ENCODE results near the gene GPANK1.
A peak's percentile ranks its signal among the peaks of the same experiment; 100 is the strongest.

GPANK1 gene

DNA sequence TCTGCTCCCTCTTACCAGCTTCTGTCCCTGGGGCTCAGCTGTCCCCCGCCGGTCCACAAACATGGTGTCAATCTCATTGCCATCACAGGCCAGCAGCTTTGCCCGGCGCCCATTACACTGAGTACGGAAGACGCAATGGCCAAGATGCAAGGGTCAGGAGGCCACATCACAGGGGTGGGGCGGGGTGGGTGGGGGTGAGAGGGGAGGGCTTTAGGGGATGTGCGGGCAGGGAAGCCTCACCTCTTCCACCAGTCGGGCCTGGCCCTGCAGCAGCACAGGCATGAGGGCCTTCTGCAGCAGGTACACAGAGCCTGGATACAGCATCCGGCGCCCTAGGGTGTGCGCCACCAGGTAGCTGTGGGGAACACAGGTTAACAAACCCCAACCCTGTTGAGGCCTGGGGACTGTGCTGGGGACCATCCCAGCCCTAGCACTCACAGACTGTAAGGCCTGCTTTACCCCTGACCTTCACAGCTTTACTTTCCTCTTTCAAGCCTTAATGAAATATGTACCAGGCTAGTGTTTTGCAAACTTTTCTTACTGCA, 26.8 kb upstream of the GPANK1 start:
- DNase-seq (ENCODE audit: low read depth in 4 of 4, low spot score in 1 of 4), result no peak

DNA sequence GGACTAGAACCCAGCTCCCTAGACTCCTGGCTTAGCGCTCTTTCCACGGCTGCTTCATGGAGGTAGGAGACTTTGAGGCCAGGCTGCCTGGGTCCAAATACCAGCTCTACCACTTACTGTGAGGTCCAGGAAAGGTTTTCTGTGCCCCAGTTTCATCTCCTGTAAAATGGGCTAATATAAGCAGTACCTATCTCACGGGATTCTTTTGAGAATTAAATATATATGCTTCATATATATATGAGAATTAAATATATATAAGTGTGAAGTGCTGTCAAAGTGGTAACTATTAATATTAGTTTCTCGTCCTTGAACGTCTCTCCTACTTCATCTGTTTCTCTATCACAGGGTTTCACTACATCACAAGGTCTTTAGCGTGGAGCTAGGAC, 26.3 kb upstream of the GPANK1 start:
- DNase-seq (ENCODE audit: low read depth in 4 of 4, low spot score in 1 of 4), result no peak

- DNase-seq (ENCODE audit: low read depth in 4 of 4, low spot score in 1 of 4), result no peak
These were observed 25.7 kb upstream of the GPANK1 start for GRCh38 chr6:31690231-31691077.

DNA sequence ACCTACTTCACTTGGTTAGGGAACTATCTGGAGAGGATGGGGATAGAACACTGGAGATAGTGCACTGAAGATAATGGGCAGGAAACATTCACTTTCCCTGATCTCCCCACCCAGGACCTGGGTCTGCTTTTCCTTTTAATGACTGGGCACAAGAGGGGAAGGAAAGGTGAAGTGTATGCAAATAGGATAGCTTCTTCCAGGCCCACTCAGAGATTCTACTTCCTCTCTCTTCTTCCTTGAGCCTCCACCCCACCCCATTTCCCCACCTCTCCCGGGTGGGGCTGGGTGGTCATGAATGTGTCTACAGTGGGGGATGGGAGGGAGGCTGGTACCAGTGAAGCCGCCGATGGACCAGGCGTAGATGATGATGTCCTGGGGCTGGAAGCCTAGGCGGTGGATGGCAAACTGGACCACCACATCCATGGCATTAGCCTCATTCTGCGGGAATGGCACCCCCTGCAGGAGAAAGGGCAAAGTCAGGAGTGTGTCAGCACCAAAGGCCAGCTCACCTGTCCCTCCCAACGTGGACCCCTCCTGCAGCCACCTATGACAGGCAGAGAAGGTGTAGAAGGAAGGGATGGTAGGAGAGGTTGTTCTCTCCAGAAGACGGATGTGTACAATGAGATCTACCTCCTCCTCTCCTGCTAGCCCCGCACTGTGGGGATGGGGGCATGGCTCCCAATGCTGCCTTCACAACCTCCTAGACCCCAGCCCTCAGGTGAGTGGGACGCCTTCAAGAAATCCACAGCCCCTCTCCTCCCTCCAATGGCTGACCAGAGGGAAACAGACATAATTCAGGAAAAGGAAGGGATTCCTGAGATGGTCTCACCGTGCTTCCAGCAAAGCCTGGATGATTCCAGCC, 24.7 kb upstream of the GPANK1 start:
- no peak for DNase-seq (ENCODE audit: low read depth in 4 of 4, low spot score in 1 of 4)

DNA sequence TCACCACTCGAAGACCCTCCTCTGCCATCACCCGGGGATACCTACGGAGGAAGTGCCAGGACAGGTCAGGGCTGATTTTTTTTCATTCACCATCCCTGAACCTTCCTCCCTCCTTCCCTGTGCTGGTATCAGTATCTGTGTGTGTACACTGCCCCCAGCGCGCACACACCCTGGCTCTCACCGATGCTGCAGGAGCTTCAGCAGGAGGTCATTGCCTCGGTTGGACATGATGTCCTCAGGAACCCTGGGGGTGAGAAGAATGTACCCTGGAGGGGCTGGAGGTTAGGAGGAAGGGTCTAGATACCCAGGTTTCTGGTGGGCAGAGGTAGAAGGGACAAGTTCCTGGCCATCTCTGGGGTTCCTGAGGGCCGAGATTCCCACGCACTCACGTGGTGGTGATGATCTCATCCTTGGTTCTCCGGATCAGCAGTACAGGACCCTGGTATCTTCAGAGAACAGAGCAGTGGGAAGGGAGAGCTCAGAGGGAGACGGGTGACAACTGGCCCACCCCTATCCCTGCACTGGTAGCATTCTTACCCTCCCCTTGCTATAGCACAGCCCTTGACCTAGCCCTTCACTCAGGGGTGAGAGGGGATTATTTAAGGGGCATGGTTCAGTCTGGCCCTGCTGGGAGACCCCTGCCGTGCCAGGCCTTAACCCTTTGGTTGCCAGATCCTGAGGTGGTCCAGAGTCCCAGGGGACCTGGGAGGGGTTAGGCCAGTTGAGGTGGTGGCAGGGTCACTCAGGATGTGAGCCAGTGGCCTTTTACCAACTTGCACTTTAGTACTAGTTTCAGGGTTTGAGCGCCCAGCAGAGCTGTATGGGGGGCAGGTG, 23.3 kb upstream of the GPANK1 start:
- no peak for DNase-seq (ENCODE audit: low read depth in 4 of 4, low spot score in 1 of 4)

GRCh38 chr6:31687321-31687720, 22.5 kb upstream of the GPANK1 start:
- no peak for DNase-seq (ENCODE audit: low read depth in 4 of 4, low spot score in 1 of 4)

GRCh38 chr6:31686483-31686882, 21.7 kb upstream of the GPANK1 start:
- DNase-seq (ENCODE audit: low read depth in 4 of 4, low spot score in 1 of 4), result no peak

DNA sequence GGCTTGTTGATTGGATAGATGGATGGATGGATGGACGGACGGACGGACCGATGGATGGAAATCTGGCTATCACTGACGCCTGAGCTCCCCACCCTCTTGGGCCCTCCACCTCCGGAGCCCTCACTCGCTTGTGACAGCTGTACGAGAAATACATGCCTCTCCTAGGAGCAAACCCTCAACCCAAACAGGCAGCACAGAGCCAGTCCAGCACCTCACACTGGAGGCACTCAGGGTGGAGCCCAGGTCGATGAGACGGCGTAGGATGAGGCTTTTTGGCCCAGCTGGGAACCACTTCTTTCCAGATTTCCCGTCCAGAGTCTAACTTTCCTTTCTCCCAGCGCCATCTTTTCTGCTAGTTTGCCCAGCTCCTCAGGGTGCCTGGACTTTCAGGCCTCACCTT, 18.8 kb upstream of the GPANK1 start:
- no peak for DNase-seq (ENCODE audit: low read depth in 4 of 4, low spot score in 1 of 4)

DNA sequence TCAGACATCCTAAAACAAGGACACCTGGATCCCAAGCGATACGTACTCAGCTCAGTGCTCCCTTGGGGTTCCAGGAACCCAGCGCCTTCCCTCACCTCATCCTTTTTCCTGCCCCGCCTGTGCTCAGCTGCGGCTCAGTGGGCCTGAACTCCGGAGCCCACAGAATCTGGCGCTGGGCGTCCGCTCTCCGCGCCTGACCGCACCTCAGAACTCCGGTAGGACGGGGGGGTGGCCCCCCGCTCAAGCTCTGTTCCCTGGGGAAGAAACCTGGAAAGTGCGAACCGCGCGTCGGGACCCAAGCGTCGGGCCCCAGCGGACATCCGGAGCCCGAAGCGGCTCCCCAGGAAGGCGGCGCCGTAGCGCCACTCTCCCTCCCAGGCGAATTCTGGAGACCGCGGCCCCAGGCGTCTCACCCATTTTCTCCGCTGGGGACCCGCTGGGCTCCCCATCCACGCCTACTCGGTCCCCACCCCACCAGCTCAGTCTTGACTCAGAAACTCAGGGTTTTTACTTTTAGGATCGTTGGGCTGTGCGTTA, 16.4 kb upstream of the GPANK1 start:
- no peak for DNase-seq (ENCODE audit: low read depth in 4 of 4, low spot score in 1 of 4)

GRCh38 chr6:31680226-31681134, 15.7 kb upstream of the GPANK1 start, which contains the start of gene LY6G5C:
LY6G5C (minus strand) TSS chr6:31681067; CDS start chr6:31680373, 694 bp downstream.
- peak in 2 of 4 experiments; percentile 43 for DNase-seq (ENCODE audit: low read depth in 4 of 4, low spot score in 1 of 4)

- DNase-seq (ENCODE audit: low read depth in 4 of 4, low spot score in 1 of 4), result no peak
These were observed 13.2 kb upstream of the GPANK1 start for GRCh38 chr6:31677955-31678354.

GRCh38 chr6:31676904-31677303, 12.1 kb upstream of the GPANK1 start:
- DNase-seq (ENCODE audit: low read depth in 4 of 4, low spot score in 1 of 4), result no peak

DNA sequence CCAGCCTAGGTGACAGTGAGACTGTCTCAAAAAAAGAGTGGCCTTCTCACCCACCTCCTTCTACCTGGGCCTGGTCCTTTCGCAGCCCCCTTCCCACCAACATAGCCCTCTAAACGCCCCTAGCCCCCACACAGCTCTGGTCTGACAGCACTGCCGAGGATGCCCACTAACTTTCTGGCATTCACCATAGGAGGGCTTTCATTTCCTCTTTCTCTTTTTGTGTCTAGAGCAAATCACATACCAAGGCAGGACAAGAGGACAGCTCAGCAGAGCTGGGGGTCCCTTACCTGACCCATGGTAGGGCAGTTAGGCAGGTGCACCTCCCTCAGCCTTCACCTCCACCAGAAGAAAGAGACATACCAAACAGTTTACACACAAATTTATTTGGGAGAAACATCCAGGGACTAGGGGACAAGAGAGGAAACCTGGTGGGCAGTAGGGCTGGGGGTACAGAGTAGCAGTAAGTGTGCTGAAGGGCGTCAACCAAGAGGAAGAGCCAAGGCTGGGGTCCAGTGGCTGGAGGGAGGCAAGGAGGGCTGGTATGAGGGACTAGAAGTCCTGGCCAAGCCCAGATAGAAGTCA, 11.6 kb upstream of the GPANK1 start:
- no peak for DNase-seq (ENCODE audit: low read depth in 4 of 4, low spot score in 1 of 4)

DNA sequence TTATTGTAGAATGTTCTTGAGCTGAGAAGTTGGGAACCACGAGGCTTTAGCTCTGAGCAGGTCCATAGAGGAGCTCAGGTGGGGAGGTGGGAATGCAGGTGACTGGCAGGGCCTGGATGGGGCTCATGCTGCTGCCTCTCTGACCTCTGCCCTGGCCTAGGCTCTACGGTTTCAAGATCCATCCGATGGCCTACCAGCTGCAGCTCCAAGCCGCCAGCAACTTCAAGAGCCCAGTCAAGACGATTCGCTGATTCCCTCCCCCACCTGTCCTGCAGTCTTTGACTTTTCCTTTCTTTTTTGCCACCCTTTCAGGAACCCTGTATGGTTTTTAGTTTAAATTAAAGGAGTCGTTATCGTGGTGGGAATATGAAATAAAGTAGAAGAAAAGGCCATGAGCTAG, 4.9 kb upstream of the GPANK1 start, which contains the start of gene LY6G5B:
Gene LY6G5B, plus strand, starts transcription at position 301 of the 400 bp plus-strand sequence. CDS start 975 bp downstream, outside the sequence.
- no peak for DNase-seq (ENCODE audit: low read depth in 4 of 4, low spot score in 1 of 4)

DNA sequence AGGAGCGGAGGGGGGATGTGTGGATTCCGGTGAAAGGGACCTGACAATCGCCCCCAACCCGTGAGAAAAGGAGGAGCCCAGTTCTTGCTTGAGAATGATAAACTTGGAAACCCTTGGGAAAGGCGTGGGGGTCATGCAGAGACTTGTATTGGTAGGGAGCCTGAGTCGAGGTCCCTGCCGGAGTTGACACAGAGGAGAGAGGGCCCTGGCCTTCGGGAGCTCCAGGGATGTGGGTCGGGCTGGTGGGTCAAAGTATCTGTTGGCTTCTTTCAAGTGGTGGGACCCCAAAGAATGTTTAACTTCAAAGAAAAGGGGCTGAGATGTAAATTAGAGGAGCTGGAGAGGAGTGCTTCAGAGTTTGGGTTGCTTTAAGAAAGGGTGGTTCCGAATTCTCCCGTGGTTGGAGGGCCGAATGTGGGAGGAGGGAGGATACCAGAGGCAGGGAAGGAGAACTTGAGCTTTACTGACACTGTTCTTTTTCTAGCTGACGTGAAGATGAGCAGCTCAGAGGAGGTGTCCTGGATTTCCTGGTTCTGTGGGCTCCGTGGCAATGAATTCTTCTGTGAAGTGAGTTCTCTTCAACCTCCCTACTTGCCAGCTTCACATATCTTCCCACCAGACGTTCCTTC, 1.7 kb upstream of the GPANK1 start:
- no peak for DNase-seq (ENCODE audit: low read depth in 4 of 4, low spot score in 1 of 4)

DNA sequence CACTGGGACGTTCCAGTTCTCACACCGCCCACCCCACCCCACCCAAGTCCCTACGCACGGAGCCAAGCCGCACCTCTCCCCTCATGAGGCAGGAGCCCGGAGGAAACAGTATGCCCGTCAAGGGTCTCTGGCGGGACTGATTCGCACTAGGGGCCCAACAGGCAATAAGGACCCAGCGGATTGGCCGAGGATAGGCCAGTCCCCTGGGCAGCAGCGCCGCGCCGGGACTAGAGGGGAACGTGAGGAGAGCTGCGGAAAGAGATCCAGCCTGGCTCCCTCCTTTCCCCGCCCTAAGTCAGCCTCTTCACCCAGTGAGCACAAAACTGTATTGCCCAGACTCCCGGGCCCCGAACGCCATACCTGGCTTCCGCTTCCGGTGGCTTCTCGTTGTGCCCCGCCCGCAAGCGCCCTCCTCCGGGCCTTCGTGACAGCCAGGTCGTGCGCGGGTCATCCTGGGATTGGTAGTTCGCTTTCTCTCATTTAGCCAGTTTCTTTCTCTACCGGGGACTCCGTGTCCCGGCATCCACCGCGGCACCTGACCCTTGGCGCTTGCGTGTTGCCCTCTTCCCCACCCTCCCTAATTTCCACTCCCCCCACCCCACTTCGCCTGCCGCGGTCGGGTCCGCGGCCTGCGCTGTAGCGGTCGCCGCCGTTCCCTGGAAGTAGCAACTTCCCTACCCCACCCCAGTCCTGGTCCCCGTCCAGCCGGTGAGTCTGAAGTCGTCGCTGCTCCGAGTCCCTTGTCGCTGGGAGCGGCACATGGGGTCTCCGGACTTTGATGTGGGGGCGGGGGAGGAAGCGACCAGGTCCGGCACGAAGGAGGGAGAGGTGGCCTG, 922 bp upstream of the GPANK1 start, which contains the start of gene CSNK2B:
Gene CSNK2B, plus strand, starts transcription at position 580 of the 836 bp plus-strand sequence. CDS start 752 bp downstream, outside the sequence.
- peak; percentile 82 to 97 (median 94) for DNase-seq (ENCODE audit: low read depth in 4 of 4, low spot score in 1 of 4)

DNA sequence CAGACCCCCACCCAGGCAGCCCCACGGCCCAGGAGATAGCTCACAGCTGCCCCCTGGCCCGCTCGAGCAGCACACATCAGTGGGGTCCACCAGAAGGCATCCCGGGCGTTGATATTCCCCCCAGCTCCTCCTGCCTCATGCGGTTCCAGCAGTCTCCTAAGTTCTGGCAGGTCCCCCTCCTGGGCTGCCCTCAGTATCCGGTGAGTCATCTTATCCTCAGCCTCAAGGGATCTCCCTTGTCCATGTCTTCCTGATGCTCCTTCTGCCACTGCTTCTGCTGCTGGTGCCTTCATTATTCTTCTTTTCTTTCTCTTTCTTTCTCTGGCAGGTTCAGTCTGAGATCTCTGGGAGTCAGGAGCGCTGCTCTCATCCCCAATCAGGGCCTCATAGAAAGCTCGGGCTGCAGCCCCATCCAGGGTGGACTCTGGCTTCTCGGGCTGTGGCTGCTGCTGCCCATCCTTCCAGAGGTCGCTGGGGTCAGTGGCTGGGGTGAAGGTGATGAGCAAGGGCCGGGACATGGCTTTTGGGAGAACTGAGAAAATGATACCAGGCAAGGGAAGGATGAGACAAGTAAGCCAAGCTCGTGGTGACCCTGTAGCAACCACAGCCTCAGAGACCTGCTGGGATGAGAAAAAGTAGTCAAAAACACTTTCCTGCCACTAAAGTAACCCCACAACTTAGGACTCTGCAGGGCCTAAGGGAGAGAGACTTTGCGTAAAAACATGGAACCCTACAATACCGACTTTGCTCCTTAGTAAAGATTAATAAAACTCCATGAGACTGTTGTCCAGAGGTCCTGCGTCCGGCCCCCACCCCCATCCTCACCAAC, 622 bp downstream of the GPANK1 start:
- no peak for DNase-seq (ENCODE audit: low read depth in 4 of 4, low spot score in 1 of 4)

Measured in stimulated activated CD4-positive, alpha-beta T cell treated with anti-CD3 and anti-CD28 coated beads, Interleukin-1b, Interleukin-23, amount 100 ng/mL, for 24 hours (primary cell).